ENCODE data around the gene SETD1A.
A peak's percentile ranks its signal among the peaks of the same experiment; 100 is the strongest.

Gene SETD1A

GRCh38 chr16:31023252-31023602 lies 65.7 kb downstream of the SETD1A start:
- Histone ChIP-seq H3K9ac (ENCODE audit: low read length) (no peak overlapping the region), H3K27ac (ENCODE audit: low read length) (no peak overlapping the region), H3K9me3 (ENCODE audit: insufficient read depth, low read length) (no peaks in the 10 kb centered on the region), H4K20me1 (ENCODE audit: insufficient read depth, low read length) (no peaks in the 10 kb centered on the region), H3K4me2 (ENCODE audit: low read length) (no peak overlapping the region), H2AFZ (ENCODE audit: low read depth, low read length) (no peak overlapping the region), H3K4me1 (ENCODE audit: low read length) (peaks cover 2% of the 10 kb centered on the region; the same call in 1 of the 2 replicates), H3K27me3 (ENCODE audit: low read depth, low read length) (no peaks in the 10 kb centered on the region), H3K36me3 (replicated peaks; ENCODE audit: low read depth, low read length) (no peaks in the 10 kb centered on the region), H3K79me2 (ENCODE audit: low read length) (no peaks in the 10 kb centered on the region), H3K4me3 (ENCODE audit: low read length) (no peak overlapping the region)
- TF ChIP-seq EZH2phosphoT487 (IDR thresholded peaks at IDR 0.05; ENCODE audit: low read depth) (no peak), CTCF (IDR thresholded peaks at IDR 0.05; ENCODE audit: low read depth, low read length) (no peak)

GRCh38 chr16:31023627-31024226 lies 66.2 kb downstream of the SETD1A start:
- Histone ChIP-seq H2AFZ (ENCODE audit: low read depth, low read length) (no peak overlapping the region), H3K9ac (ENCODE audit: low read length) (no peak overlapping the region), H3K27ac (ENCODE audit: low read length) (no peak overlapping the region), H3K4me1 (ENCODE audit: low read length) (peaks cover 2% of the 10 kb centered on the region; the same call in 1 of the 2 replicates), H3K79me2 (ENCODE audit: low read length) (no peaks in the 10 kb centered on the region), H3K9me3 (ENCODE audit: insufficient read depth, low read length) (no peaks in the 10 kb centered on the region), H3K4me3 (ENCODE audit: low read length) (no peak overlapping the region), H3K4me2 (ENCODE audit: low read length) (no peak overlapping the region), H3K27me3 (ENCODE audit: low read depth, low read length) (no peaks in the 10 kb centered on the region), H3K36me3 (replicated peaks; ENCODE audit: low read depth, low read length) (no peaks in the 10 kb centered on the region), H4K20me1 (ENCODE audit: insufficient read depth, low read length) (no peaks in the 10 kb centered on the region)
- TF ChIP-seq CTCF (IDR thresholded peaks at IDR 0.05; ENCODE audit: low read depth, low read length): no peak
- no peak for TF ChIP-seq EZH2phosphoT487 (IDR thresholded peaks at IDR 0.05; ENCODE audit: low read depth)

DNA sequence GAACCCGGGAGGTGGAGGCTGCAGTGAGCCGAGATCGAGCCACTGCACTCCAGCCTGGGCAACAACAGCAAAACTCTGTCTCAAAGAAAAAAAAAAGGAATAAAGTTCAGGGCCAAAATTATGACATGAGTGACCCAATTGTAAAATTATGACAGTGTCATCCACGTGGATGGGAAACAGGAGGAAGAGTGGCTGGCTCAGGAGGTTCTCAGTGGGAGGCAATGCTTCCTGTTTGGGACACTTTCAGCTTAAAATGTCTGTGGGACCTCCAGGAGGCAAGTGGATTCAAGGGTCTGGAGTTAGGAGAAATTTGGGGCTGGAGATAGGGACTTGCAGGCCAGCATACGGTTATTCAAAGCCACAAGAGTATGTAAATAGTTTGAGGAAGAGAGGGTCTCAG lies 67.8 kb downstream of the SETD1A start:
- Histone ChIP-seq H3K9ac (ENCODE audit: low read length) (no peak overlapping the region), H3K9me3 (ENCODE audit: insufficient read depth, low read length) (no peaks in the 10 kb centered on the region), H3K27ac (ENCODE audit: low read length) (no peak overlapping the region), H3K79me2 (ENCODE audit: low read length) (no peaks in the 10 kb centered on the region), H3K4me1 (ENCODE audit: low read length) (peaks cover 2% of the 10 kb centered on the region; the same call in 1 of the 2 replicates), H2AFZ (ENCODE audit: low read depth, low read length) (peak overlapping the region; percentile 15; the same call in 1 of the 2 replicates), H3K4me3 (ENCODE audit: low read length) (no peak overlapping the region), H4K20me1 (ENCODE audit: insufficient read depth, low read length) (no peaks in the 10 kb centered on the region), H3K27me3 (ENCODE audit: low read depth, low read length) (no peaks in the 10 kb centered on the region), H3K4me2 (ENCODE audit: low read length) (no peak overlapping the region), H3K36me3 (replicated peaks; ENCODE audit: low read depth, low read length) (no peaks in the 10 kb centered on the region)
- TF ChIP-seq EZH2phosphoT487 (IDR thresholded peaks at IDR 0.05; ENCODE audit: low read depth) (no peak), CTCF (IDR thresholded peaks at IDR 0.05; ENCODE audit: low read depth, low read length) (no peak)

DNA sequence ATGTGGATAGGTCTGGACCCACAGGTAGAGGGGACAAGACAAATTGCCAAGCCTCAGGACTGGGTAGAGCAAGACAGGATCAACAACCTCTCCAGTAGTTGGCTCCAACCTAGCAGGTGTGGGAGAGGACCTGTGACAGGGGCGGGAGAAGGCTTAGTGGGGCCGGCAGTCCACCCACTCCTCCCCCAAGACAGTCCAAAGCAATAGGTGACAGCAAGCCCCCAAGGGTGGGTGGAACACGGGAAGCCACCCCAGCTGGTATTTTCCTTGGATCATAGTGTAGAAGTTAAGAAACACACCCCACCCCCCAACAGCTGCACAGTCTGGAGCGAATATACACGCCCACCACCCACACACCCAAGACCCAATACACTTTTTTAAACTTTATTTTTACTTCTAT lies 71.7 kb downstream of the SETD1A start:
- H3K9me3 ChIP-seq (ENCODE audit: insufficient read depth, low read length): no peaks in the 10 kb centered on the region
- 0 out of 2 replicates have a peak, but pooled peaks cover under 1% of the 10 kb centered on the region for H4K20me1 ChIP-seq (ENCODE audit: insufficient read depth, low read length)
- H3K79me2 ChIP-seq (ENCODE audit: low read length): no peaks in the 10 kb centered on the region; the same call in 1 of the 2 replicates
- no peak for TF ChIP-seq EZH2phosphoT487 (IDR thresholded peaks at IDR 0.05; ENCODE audit: low read depth)
- no peak for TF ChIP-seq CTCF (IDR thresholded peaks at IDR 0.05; ENCODE audit: low read depth, low read length)
- H2AFZ ChIP-seq (ENCODE audit: low read depth, low read length): no peak overlapping the region
- no peak overlapping the region for H3K4me2 ChIP-seq (ENCODE audit: low read length)
- no peaks in the 10 kb centered on the region for H3K27me3 ChIP-seq (ENCODE audit: low read depth, low read length)
- no peak overlapping the region for H3K4me3 ChIP-seq (ENCODE audit: low read length)
- peaks cover 11% of the 10 kb centered on the region for H3K4me1 ChIP-seq (ENCODE audit: low read length)
- H3K27ac ChIP-seq (ENCODE audit: low read length): no peak overlapping the region
- H3K36me3 ChIP-seq (replicated peaks; ENCODE audit: low read depth, low read length): no peaks in the 10 kb centered on the region
- H3K9ac ChIP-seq (ENCODE audit: low read length): no peak overlapping the region
